HFFc6 (cell line): Measurements from ENCODE around the gene SATB1. TPM values are rescaled to one million over a fixed set of nuclear protein-coding genes. Genes with fewer than 3 reads are reported as not detected.
"Not testable (repeated sequence)": the region's sequence is repeated elsewhere in the genome, so short reads cannot be mapped to it uniquely, and the experiment has no call there.

Source experiments
- DNase-seq: peaks from one replicate; pipeline ENCODE4 v3.0.0-alpha.2; 2018
- H3K27ac Mint-ChIP-seq: 2 replicates; pipeline ENCODE4 v1.8.0; 2020; ENCODE audit warnings: mild to moderate bottlenecking, mixed read lengths
- H3K27me3 Mint-ChIP-seq: 2 replicates; pipeline ENCODE4 v1.8.0; 2021; ENCODE audit warnings: mild to moderate bottlenecking, moderate library complexity, mixed read lengths; ENCODE audit not compliant: insufficient read depth
- H3K36me3 Mint-ChIP-seq: 2 replicates; pipeline ENCODE4 v1.8.0; 2021; ENCODE audit warnings: low read depth, mixed read lengths
- H3K4me1 Mint-ChIP-seq: 2 replicates; pipeline ENCODE4 v1.8.0; 2020; ENCODE audit warnings: low read depth, mixed read lengths
- H3K4me3 Mint-ChIP-seq: 2 replicates; pipeline ENCODE4 v1.8.0; 2020; ENCODE audit warnings: mild to moderate bottlenecking, moderate library complexity, mixed read lengths
- H3K9me3 Mint-ChIP-seq: 2 replicates; pipeline ENCODE4 v1.8.0; 2020; ENCODE audit warnings: mild to moderate bottlenecking, mixed read lengths
- CTCF ChIP-seq: fragments of 200-600 bp; sonication (generic); IDR thresholded peaks from 2 replicates; pipeline ENCODE4 v1.5.0; 2021; ENCODE audit warnings: antibody characterized with exemption, mild to moderate bottlenecking
- total RNA-seq, 6 experiments: library from RNA; stranded (reverse); fragmentation: NEBNext Ultra II Directional; extraction: Animal tissue kit (Norgen Biotek cat#: 25700); gene quantifications; 2 replicates in 1 of 6; 3 replicates in 5 of 6; pipeline ENCODE4 v1.2.3, GENCODE V29; 2021

Gene SATB1
- total RNA-seq, 6 experiments from 2014 or later, result 1.5 to 4.9 (median 2.3) TPM

GRCh38 chr3:18334837-18335601 lies 90.1 kb downstream of the SATB1 start:
- Mint-ChIP-seq H3K36me3 (no peaks in the 10 kb centered on the region), H3K27me3 (peaks cover 8% of the 10 kb centered on the region; the same call in 1 of the 2 replicates), H3K4me3 (no peak overlapping the region), H3K9me3 (peaks cover under 1% of the 10 kb centered on the region; the same call in 1 of the 2 replicates), H3K27ac (no peak overlapping the region), H3K4me1 (no peaks in the 10 kb centered on the region)
- no peak for TF ChIP-seq CTCF
- DNase-seq, result no peak

- H3K27ac Mint-ChIP-seq, result not testable (repeated sequence)
Measured at GRCh38 chr3:18330772-18331441, 94.2 kb downstream of the SATB1 start.

GRCh38 chr3:18308096-18308650 lies 117.0 kb downstream of the SATB1 start:
- Mint-ChIP-seq H3K9me3 (no peaks in the 10 kb centered on the region), H3K4me1 (peaks cover 12% of the 10 kb centered on the region)
- no peak for TF ChIP-seq CTCF

More at GRCh38 chr3:18330772-18331441, 94.2 kb downstream of the SATB1 start:
- not testable (repeated sequence) for H3K9me3 Mint-ChIP-seq, H3K4me1 Mint-ChIP-seq, DNase-seq, H3K27me3 Mint-ChIP-seq, H3K4me3 Mint-ChIP-seq, H3K36me3 Mint-ChIP-seq

GRCh38 chr3:18307529-18307928 lies 117.6 kb downstream of the SATB1 start:
- H3K27ac Mint-ChIP-seq, result no peak overlapping the region

More at GRCh38 chr3:18308096-18308650, 117.0 kb downstream of the SATB1 start:
- peak; percentile 38 for DNase-seq
- Mint-ChIP-seq H3K27ac (no peak overlapping the region; the same call in 1 of the 2 replicates), H3K36me3 (no peaks in the 10 kb centered on the region), H3K4me3 (no peak overlapping the region), H3K27me3 (no peaks in the 10 kb centered on the region)

GRCh38 chr3:18302517-18302916 lies 122.6 kb downstream of the SATB1 start:
- H3K27me3 Mint-ChIP-seq, result no peaks in the 10 kb centered on the region; the same call in 1 of the 2 replicates
- no peak for DNase-seq
- TF ChIP-seq CTCF, result no peak
- H3K36me3 Mint-ChIP-seq, result no peaks in the 10 kb centered on the region; the same call in 1 of the 2 replicates
- peaks cover 1% of the 10 kb centered on the region for H3K9me3 Mint-ChIP-seq
- H3K4me1 Mint-ChIP-seq, result peaks cover 12% of the 10 kb centered on the region; the same call in 1 of the 2 replicates
- H3K27ac Mint-ChIP-seq, result no peak overlapping the region
- H3K4me3 Mint-ChIP-seq, result no peak overlapping the region

More at GRCh38 chr3:18307529-18307928, 117.6 kb downstream of the SATB1 start:
- Mint-ChIP-seq H3K4me3 (no peak overlapping the region), H3K36me3 (no peaks in the 10 kb centered on the region), H3K4me1 (peaks cover 12% of the 10 kb centered on the region), H3K27me3 (no peaks in the 10 kb centered on the region), H3K9me3 (no peaks in the 10 kb centered on the region)
- TF ChIP-seq CTCF, result no peak
- no peak for DNase-seq
